ENCODE data around the gene DPP9. TPM values are rescaled to one million over a fixed set of nuclear protein-coding genes. Genes with fewer than 3 reads are reported as not detected.

The DPP9 gene
- total and polyA plus RNA-seq, 7 donors: 27.6 to 90.6 (median 36.9) TPM

GRCh38 chr19:4758659-4759058 is 35.0 kb upstream of the DPP9 start:
- DNase-seq: no peak
- Histone ChIP-seq H3K27me3 (peaks cover 0 to 16% (median 2%) of the 10 kb centered on the region in 3 donors), H3K36me3 (no peaks in the 10 kb centered on the region), H3K9me3 (no peaks in the 10 kb centered on the region), H3K27ac (no peak overlapping the region), H3K4me3 (no peak overlapping the region), H3K4me1 (peaks cover 0 to 14% (median 12%) of the 10 kb centered on the region in 4 donors)
- 72 to 78% methylated on average over 5 of the region's 5 CpGs for WGBS, 2 donors
- no peak for TF ChIP-seq EP300 (IDR thresholded peaks at IDR 0.05)
- TF ChIP-seq CTCF (IDR thresholded peaks at IDR 0.05): no peak
- no peak for TF ChIP-seq POLR2A (IDR thresholded peaks at IDR 0.05)
- TF ChIP-seq POLR2AphosphoS5 (IDR thresholded peaks at IDR 0.05): no peak
- intact Hi-C loops (cut with DNase I): no loop called here

GRCh38 chr19:4758082-4758481 is 34.4 kb upstream of the DPP9 start:
- DNase-seq: no peak
- intact Hi-C loops (cut with DNase I): no loop called here
- Histone ChIP-seq H3K27ac (no peak overlapping the region), H3K4me3 (no peak overlapping the region), H3K36me3 (no peaks in the 10 kb centered on the region), H3K4me1 (peaks cover 0 to 14% (median 12%) of the 10 kb centered on the region in 4 donors), H3K9me3 (no peaks in the 10 kb centered on the region), H3K27me3 (peaks cover 0 to 10% (median 0%) of the 10 kb centered on the region in 3 donors)
- 76 to 78% methylated on average over 4 of the region's 4 CpGs for WGBS, 2 donors
- TF ChIP-seq CTCF (IDR thresholded peaks at IDR 0.05) (no peak), EP300 (IDR thresholded peaks at IDR 0.05) (no peak), POLR2A (IDR thresholded peaks at IDR 0.05) (no peak), POLR2AphosphoS5 (IDR thresholded peaks at IDR 0.05) (no peak)

GRCh38 chr19:4755459-4755858 is 31.8 kb upstream of the DPP9 start:
- peaks cover 0 to 13% (median 12%) of the 10 kb centered on the region in 4 donors for H3K4me1 ChIP-seq
- H3K27ac ChIP-seq: no peak overlapping the region
- DNase-seq: no peak
- intact Hi-C loops (cut with DNase I): no loop called here
- H3K4me3 ChIP-seq: no peak overlapping the region
- no peaks in the 10 kb centered on the region for H3K27me3 ChIP-seq
- H3K36me3 ChIP-seq: no peaks in the 10 kb centered on the region
- 85 to 88% methylated on average over 7 of the region's 7 CpGs for WGBS, 2 donors
- TF ChIP-seq POLR2AphosphoS5 (IDR thresholded peaks at IDR 0.05) (no peak), CTCF (IDR thresholded peaks at IDR 0.05) (no peak), EP300 (IDR thresholded peaks at IDR 0.05) (no peak), POLR2A (IDR thresholded peaks at IDR 0.05) (no peak)
- no peaks in the 10 kb centered on the region for H3K9me3 ChIP-seq

GRCh38 chr19:4754248-4754647 is 30.6 kb upstream of the DPP9 start:
- no peak overlapping the region for H3K27ac ChIP-seq
- TF ChIP-seq POLR2A (IDR thresholded peaks at IDR 0.05) (no peak), EP300 (IDR thresholded peaks at IDR 0.05) (no peak), CTCF (IDR thresholded peaks at IDR 0.05) (no peak), POLR2AphosphoS5 (IDR thresholded peaks at IDR 0.05) (no peak)
- WGBS, 2 donors: 68 to 76% methylated on average over 6 of the region's 6 CpGs
- no peak overlapping the region for H3K4me3 ChIP-seq
- no peaks in the 10 kb centered on the region for H3K27me3 ChIP-seq
- H3K9me3 ChIP-seq: no peaks in the 10 kb centered on the region
- intact Hi-C loops (cut with DNase I): no loop called here
- H3K36me3 ChIP-seq: no peaks in the 10 kb centered on the region
- DNase-seq: no peak
- peaks cover 0 to under 1% (median under 1%) of the 10 kb centered on the region in 4 donors for H3K4me1 ChIP-seq
